ENCODE measurements around the gene STARD13. TPM values are rescaled to one million over a fixed set of nuclear protein-coding genes. Genes with fewer than 3 reads are reported as not detected.

The STARD13 gene
- total RNA-seq, 2 donors from 2014 or later = 43.9 to 47.1 TPM

- Histone ChIP-seq H3K9me3 (no peaks in the 10 kb centered on the region), H3K27me3 (replicated peaks; ENCODE audit: insufficient read depth) (no peaks in the 10 kb centered on the region), H3K36me3 (no peaks in the 10 kb centered on the region), H3K27ac (no peak overlapping the region), H3K4me3 (no peak overlapping the region), H3K4me1 (ENCODE audit: control insufficient read depth in 1 of 2, low read depth in 2 of 2) (no peaks in the 10 kb centered on the region)
- no peak for TF ChIP-seq CTCF (IDR thresholded peaks at IDR 0.05)
- ATAC-seq (ENCODE audit: insufficient number of reproducible peaks, low FRiP score, low read depth) (no peak), DNase-seq (ENCODE audit: low spot score) (no peak)
These were observed 212.8 kb downstream of the STARD13 start for GRCh38 chr13:33072759-33073158.

GRCh38 chr13:33072282-33072681 is 213.3 kb downstream of the STARD13 start:
- DNase-seq (ENCODE audit: low spot score) = no peak
- no peaks in the 10 kb centered on the region for H3K36me3 ChIP-seq
- no peak overlapping the region for H3K27ac ChIP-seq
- TF ChIP-seq CTCF (IDR thresholded peaks at IDR 0.05) = no peak
- H3K27me3 ChIP-seq (replicated peaks; ENCODE audit: insufficient read depth) = no peaks in the 10 kb centered on the region
- H3K9me3 ChIP-seq = no peaks in the 10 kb centered on the region
- no peak for ATAC-seq (ENCODE audit: insufficient number of reproducible peaks, low FRiP score, low read depth)
- no peaks in the 10 kb centered on the region for H3K4me1 ChIP-seq (ENCODE audit: control insufficient read depth in 1 of 2, low read depth in 2 of 2)
- no peak overlapping the region for H3K4me3 ChIP-seq

GRCh38 chr13:33070713-33071112 is 214.8 kb downstream of the STARD13 start:
- ATAC-seq (ENCODE audit: insufficient number of reproducible peaks, low FRiP score, low read depth) = no peak
- TF ChIP-seq CTCF (IDR thresholded peaks at IDR 0.05) = no peak
- H3K27ac ChIP-seq = no peak overlapping the region
- H3K9me3 ChIP-seq = no peaks in the 10 kb centered on the region
- DNase-seq (ENCODE audit: low spot score) = no peak
- no peaks in the 10 kb centered on the region for H3K4me1 ChIP-seq (ENCODE audit: control insufficient read depth in 1 of 2, low read depth in 2 of 2)
- no peaks in the 10 kb centered on the region for H3K36me3 ChIP-seq
- no peaks in the 10 kb centered on the region for H3K27me3 ChIP-seq (replicated peaks; ENCODE audit: insufficient read depth)
- no peak overlapping the region for H3K4me3 ChIP-seq

- no peaks in the 10 kb centered on the region for H3K36me3 ChIP-seq
These were observed 216.2 kb downstream of the STARD13 start for GRCh38 chr13:33069365-33069764.

GRCh38 chr13:33066329-33066728 is 219.2 kb downstream of the STARD13 start:
- DNase-seq (ENCODE audit: low spot score) (no peak), ATAC-seq (ENCODE audit: insufficient number of reproducible peaks, low FRiP score, low read depth) (no peak)
- TF ChIP-seq CTCF (IDR thresholded peaks at IDR 0.05) = no peak
- Histone ChIP-seq H3K27me3 (replicated peaks; ENCODE audit: insufficient read depth) (no peaks in the 10 kb centered on the region), H3K27ac (no peak overlapping the region), H3K9me3 (no peaks in the 10 kb centered on the region), H3K4me1 (ENCODE audit: control insufficient read depth in 1 of 2, low read depth in 2 of 2) (no peaks in the 10 kb centered on the region), H3K4me3 (no peak overlapping the region), H3K36me3 (no peaks in the 10 kb centered on the region)

More at GRCh38 chr13:33069365-33069764, 216.2 kb downstream of the STARD13 start:
- no peaks in the 10 kb centered on the region for H3K9me3 ChIP-seq
- DNase-seq (ENCODE audit: low spot score) = no peak
- H3K27me3 ChIP-seq (replicated peaks; ENCODE audit: insufficient read depth) = no peaks in the 10 kb centered on the region
- no peak for ATAC-seq (ENCODE audit: insufficient number of reproducible peaks, low FRiP score, low read depth)
- H3K27ac ChIP-seq = no peak overlapping the region
- no peak for TF ChIP-seq CTCF (IDR thresholded peaks at IDR 0.05)
- H3K4me3 ChIP-seq = no peak overlapping the region
- no peaks in the 10 kb centered on the region for H3K4me1 ChIP-seq (ENCODE audit: control insufficient read depth in 1 of 2, low read depth in 2 of 2)
